ENCODE results near the gene P2RY13.

P2RY13 gene

DNA sequence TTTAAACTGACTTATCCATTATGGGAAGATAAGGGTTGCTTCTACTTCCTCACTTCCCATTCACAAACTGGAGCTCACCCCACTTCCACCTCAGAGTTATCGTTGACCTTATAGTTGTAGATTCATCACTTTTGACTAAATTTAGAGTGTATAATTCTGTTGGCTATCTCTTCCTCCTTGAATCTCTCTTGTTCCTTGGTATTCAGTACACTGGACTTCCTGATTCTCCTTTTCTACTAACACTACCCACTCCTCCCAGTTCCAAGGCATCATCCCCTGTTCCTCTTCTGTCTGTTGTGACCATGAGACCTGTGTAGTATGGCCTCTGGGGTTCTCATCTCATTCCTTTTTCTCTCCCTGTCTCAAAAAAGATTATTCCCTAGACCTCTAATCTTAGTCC is 6.8 kb downstream of the P2RY13 start:
- DNase-seq = no peak
- intact Hi-C loops (cut with DNase I) = no loop called here

DNA sequence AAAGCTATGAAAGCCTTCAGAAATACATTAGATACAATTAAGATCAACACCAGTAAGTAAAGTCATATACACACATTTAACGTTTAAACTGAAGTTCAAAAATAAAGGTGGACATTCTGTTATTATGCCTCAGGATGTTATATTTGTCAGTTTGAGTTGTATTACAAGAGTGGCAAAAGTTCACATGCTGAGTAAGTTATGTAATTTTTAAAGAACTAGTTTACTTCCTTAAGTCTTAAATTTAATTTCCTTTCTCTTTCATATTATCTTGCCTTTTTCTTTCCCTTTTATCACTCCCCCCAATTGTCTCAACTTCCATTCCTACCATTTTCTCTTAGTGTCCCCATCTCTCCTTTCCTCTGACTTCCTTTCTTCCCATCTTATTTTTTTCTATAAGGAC is 7.8 kb downstream of the P2RY13 start:
- intact Hi-C loops (cut with DNase I) = no loop called here
- no peak for DNase-seq

DNA sequence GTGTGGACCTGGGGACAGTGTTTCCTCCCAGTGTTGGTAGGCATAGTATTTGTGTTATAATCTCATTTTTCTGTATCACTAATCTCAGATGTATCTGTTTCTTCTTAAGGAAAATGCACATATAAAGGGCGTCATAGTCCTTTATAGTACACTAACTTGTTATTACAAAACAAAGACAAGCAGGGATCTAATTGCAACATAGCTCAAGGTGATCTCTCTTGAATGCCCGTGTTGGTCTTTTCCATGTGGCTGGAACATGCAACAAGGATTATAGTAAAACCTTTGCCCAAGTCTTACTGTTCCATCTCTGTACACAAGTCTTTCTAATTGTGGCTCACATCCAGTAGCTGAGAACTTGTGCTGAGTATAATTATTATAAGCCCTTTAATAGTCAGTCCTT is 9.2 kb downstream of the P2RY13 start:
- no peak for DNase-seq
- intact Hi-C loops (cut with DNase I) = no loop called here

DNA sequence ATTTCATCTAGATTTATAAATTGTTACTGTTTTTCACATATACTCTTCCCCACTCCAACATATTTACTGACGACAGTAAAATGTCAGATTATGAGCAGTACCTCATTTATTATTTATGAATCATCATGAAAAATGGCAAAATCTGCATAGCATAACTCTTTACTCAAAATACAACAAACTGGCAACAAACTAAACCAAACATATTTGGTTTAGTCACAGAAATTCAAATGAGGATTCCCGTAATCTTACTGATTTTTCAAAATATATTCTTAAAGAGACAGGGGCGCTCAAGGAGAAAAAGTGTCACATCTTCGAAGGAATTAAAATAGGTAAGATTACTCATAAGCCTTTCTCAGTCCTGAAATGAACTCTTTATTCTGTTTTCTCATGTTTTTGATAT is 9.7 kb downstream of the P2RY13 start:
- intact Hi-C loops (cut with DNase I) = no loop called here

DNA sequence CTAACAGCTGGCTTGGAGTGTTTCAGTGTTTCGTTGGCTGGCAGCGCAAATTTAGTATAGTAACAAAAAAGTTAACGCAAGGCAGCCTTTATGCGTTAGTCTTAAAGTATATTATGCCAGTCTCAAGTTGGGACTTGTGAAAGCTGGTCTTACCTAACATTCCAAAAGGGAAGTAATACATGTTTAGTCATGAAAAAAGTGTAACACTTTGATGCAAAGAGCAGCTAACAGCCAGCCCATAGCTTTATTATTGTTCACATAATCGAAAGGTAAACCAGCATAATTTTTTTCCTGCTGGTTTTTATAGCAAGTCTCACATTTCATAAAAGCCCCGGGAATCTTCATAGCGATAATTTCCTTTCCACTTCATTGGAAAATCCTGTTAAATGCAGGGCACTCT is 10.4 kb downstream of the P2RY13 start:
- intact Hi-C loops (cut with DNase I) = no loop called here
- DNase-seq = no peak

More for the DNA sequence above, 9.7 kb downstream of the P2RY13 start:
- DNase-seq = no peak

DNA sequence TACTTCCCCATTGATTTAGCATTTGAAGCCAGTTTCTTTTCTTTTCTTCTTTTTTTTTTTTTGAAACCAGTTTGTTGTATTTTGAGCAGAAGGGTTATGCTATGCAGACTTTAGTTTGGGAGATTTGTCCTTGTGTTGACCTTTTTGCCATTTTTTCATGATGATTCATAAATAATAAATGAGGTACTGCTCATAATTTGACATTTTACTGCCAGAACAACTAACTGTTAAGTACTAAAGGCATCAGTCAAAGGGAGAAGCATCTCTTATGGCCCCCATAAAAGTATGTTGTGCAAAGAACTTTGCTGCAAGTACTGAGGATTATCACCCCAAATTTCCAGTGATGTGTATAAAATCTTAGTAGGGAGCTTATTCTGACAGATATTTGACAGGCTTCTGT is 11.0 kb downstream of the P2RY13 start:
- DNase-seq = no peak
- intact Hi-C loops (cut with DNase I) = no loop called here

DNA sequence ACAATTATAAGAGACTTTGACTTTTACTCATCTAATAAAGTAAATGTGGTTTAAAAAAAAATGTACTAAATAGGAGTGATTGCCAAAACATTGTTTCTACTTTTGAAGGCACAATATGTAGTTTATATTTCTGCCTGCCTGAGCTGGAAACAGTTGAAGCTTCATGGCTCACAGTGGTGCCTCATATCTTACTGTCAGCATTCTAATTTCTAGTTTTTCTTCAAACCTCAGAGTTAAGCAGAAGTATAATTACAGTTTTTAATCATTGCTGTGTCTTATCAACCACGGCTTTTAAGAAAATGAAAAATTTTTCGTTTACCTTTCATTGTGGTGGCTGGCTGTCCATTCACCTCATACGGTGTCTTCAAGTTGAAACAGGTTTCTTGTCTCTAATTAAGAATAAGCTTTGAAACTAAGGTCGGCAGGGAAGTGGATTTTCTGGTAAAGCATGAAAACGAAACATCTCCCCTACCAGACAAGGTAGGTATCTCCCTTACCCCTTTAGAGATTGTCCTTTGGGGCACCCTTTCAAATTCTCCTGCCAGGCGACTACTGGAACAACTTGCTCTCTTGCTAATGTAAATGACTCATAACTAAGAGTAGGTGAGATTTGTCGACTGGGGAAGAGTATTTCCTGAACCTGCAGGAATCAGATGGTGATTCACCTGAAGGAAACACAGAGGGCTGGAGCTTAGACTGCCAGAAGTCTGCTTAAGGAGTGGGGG is 12.9 kb downstream of the P2RY13 start, which contains the start of gene GPR87:
Gene GPR87, minus strand, starts transcription at position 554 of the 725 bp plus-strand sequence. CDS start 16,720 bp downstream, outside the sequence.
- no peak for DNase-seq
- intact Hi-C loops (cut with DNase I) = no loop called here

DNA sequence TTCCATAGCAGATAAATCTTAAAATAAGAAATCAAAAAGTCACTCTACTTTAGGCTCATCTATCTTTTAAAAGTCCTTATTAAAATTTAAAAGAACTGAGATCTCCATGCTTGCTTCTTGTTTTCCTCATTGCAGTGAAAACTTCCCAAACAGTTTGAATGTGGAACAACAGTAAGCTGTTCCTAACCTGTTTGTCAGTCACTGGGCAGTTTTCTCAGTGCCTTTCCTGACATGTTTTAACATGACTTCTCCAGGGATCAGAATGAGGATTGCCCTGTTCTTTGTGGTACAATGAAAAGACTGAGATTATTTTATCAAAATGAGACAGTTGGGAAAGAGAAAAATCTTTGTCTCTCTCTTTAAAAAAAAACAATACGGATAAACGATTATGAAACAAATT is 13.5 kb downstream of the P2RY13 start:
- no peak for DNase-seq
- intact Hi-C loops (cut with DNase I) = no loop called here

DNA sequence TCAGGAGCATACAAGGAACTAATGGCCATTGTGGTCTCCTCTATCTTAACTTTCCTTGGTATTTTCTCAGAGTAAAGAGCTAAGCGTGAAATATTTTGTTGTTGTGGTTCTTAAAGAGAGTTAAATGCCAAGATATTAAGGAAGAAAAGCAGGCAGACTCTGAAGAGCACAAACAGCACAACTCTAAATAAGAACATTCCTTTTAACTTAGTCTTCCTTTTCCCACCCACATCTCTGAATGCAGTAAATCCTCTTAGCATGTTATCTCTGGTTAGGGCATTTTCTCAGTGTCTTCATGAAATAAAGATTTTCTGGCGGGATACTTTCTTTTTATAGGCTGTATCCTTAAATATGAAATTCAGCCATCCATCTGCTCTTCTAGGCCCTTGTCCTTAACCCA is 14.2 kb downstream of the P2RY13 start:
- intact Hi-C loops (cut with DNase I) = no loop called here
- DNase-seq = no peak

DNA sequence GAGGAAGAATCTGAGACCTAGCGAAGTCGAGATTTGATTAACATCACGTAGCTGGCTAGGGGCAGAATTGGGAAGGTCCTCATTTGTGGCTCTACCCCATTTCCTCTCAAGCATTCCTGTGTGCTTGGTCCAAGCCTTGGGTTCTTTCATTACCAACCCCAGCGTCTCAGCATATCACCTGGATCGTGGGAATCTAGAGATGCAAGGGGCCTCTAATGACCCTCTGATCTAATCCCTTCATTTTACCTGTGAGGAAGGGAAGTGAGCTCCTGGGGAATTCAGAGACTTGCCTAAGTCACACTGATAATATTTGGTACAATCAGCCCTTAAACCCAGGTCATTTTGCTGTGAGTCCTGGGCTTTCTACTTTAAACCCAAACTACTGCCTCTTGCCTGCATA is 14.8 kb downstream of the P2RY13 start:
- intact Hi-C loops (cut with DNase I) = no loop called here
- DNase-seq = no peak

DNA sequence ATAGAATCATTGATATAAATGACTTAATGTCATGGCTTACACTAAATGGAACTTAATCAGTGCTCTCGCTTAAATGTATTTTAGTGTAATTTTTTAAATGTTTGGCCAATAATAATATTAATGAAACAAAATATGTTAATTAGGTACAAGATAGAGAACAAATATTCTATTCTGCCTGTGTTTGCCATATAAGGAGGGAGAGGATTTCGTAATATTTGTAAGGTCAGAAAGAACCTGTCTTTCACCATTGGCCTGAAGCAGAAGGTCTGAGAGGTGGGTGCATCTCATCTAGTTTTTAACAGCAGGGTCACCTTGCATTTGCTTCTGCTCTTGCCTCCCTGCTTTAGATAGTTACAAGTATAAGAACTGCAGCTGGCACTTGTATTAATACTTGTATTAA is 15.2 kb downstream of the P2RY13 start:
- intact Hi-C loops (cut with DNase I) = no loop called here
- DNase-seq = no peak

DNA sequence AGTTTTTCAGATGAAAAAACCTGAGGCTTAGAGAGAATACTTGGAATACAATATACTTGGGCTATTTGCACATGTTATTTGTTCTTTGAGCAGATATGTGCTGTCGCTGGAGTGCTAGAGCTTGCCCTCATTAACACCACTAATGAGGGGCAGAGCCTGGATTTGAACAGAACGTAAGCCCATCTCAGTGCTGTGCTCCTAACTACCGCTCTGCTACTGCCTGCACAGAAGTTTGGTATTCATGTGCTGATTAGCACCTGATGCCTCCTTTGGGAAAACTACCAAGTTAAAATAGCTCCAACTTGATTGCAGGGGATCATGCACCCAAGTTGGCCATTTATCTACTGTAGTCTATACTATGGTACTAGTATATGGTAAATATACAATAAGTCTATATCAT is 16.4 kb downstream of the P2RY13 start:
- DNase-seq = no peak
- intact Hi-C loops (cut with DNase I) = no loop called here

DNA sequence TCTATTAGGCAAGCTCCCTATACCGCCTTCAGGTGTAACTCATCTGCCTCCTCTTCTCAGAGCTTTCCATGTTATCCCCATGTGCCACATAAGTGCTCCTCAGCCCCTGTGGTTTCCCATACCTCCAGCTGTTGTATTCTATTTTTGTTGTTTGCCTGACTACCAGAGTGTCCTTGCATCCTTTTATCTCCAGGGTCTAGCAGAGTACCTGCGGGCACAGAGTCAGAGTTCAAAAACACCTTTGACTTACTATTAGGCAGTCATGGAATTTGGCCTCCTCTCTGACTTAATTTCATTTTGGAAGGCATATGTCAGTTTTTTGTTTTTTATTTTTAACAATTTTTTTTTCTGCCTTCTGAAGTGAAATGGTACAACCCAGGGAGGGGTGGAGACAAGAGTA is 19.8 kb downstream of the P2RY13 start:
- intact Hi-C loops (cut with DNase I) = no loop called here
- DNase-seq = no peak

DNA sequence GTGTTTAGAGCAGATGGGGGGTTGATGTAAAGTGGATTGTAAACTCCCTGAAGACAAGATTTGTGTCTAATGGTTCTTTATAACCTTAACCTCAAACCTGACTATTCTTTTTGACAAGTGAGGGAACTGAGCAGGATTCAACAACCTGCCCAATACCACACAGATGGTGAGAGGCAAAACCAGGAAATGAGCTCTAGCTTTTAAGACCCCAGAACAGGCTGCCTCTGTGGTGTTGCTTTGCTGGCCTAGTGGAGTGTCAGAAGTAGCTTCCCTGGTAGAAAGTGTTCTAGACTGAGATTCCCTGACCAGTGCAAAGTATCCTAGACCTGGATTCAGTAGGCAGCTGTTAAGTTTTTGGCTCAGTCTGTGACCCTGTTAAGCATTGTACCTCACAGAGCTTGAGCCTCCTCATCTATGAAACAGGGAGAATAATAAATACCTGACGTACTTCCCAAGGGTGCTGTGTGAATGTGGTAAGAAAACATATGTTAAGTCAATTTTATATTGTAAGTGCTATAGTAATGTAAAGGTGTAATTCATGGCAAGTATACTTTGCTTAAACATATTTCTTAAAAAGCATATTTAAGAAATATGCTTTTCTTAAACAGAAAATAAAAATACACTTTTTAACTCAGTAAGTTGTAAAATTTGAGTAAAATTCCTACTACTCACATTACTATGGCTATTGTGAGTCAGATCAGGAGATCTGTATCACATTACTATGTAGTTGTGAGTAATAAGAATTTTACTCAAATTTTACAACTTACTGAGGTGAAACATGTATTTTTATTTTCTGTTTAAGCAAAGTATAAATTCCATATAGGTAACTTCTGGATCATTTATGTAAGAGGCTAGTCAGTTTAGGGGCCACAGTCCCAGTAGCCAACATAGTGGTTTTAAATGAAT is 21.5 kb downstream of the P2RY13 start:
- no peak for DNase-seq
- intact Hi-C loops (cut with DNase I) = no loop called here

DNA sequence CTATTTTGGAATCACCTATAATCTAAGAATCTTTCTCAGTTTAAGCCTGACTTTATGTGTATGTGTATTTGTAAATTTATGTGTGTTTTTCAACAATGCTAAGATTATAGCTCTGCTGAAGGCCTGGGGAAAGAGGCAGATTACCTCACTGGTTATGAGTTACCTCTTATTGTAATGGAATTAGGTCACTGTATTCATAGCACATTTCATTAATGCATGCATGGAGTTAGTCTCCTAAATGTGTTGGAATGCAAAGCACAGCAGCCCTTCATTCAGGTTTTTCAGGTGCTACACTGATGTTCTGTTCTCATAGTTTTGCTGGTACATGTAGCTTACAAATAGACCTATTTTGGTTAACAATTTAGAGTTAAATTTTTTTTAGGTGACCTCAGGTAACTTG is 22.2 kb downstream of the P2RY13 start:
- no peak for DNase-seq
- intact Hi-C loops (cut with DNase I) = no loop called here

DNA sequence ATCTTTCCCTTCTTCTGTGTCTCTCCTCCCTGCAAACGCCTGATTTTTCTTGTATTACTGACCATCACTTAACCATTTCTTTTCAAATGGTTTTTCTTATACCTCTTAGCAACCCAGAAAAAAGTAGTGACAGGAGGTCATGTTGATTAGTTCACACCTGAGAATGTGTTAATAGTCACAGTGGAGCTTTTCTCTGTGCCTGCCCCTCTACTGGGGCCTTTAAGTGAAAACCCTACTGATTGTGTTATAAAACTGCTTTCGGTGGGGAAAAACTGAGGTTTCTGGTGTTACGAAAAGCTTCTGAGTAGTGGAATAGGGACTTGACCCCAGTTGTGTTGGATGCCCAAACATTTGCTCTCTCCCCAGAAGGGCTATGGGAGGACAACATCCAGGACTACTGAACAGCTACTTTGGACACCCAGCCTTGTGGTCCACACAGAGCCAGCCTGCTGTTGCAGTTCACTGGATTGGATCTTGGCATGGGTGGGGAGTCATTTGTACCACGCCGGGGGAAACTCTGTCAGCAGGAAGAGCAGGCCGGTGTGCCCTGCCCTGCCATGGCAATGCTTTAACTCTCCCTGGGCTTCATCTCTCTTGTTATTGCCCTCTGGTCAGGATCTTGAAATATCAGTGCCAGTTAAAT is 23.1 kb downstream of the P2RY13 start:
- intact Hi-C loops (cut with DNase I) = no loop called here
- DNase-seq = no peak

DNA sequence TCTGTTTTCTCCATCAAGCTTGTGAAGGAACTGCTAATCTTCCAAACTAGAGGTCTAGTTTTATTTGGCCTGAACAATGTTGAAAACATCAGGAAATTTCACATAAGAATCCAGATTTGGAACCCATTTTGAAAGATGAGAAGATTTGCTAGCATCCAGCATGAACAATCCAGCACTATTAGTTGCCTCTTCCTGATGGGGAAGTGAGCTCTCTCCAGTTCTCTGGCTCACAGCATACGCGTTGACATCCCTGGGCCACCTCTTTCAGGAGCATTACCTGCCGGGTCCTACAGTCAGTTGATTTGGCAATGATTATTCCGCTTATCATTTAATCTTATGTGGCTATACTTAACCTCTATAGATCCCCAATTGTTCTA is 23.6 kb downstream of the P2RY13 start:
- no peak for DNase-seq
- intact Hi-C loops (cut with DNase I) = no loop called here

DNA sequence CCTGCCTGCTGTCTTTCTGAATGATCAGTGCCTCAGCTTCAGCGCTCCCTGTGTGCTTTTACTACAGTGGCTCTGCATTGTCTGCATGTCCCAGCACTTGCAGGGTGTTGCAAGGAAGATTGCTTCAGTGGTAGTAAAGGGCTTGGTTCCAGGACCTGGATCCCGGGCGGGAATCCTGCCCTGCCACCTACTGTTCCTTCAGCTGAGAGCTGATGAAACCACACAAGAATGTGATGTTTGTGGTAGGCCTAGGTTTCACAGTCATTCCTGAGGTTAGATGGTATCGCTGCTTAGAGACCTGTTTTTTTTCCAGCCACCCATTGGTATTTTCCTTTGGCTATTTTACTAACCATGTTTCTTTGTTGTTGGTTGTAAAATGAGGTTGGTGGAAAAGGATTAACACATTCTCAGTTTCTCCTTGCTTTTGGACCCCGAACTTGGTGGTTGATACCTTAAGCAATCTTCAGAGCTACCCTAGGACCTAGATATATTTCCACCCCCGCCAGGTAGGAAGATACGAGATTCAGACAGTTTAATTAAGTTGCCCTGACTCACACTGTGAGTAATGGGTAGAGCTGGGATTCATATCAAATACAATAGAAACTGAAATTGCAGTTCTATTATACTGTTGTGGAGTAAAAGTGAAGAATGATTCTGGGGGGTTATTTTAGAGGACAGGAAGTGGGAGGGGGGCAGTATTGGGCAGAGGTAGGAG is 24.1 kb downstream of the P2RY13 start:
- intact Hi-C loops (cut with DNase I) = no loop called here
- peak in 6 of 10 donors; percentile 20 to 83 (median 42) for DNase-seq

DNA sequence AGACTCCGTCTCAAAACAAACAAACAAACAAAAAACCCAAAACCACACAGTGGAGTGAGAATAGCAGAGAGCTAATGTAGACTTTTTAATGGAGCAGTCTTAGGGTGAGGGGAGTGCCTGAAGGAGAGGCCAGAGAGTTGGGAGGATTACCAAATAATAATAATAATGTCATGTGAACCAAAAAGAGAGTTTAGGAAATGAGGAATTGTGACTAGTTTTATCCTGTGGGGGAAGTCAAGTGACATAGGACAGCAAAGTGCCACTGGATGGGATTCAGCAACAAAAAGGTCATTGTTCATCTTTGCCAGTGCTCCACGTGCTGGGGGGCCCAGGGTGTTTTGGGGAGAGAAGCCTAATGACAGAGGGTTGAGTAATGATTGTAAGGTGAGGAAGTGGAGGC is 25.6 kb downstream of the P2RY13 start:
- DNase-seq = no peak
- intact Hi-C loops (cut with DNase I) = no loop called here

DNA sequence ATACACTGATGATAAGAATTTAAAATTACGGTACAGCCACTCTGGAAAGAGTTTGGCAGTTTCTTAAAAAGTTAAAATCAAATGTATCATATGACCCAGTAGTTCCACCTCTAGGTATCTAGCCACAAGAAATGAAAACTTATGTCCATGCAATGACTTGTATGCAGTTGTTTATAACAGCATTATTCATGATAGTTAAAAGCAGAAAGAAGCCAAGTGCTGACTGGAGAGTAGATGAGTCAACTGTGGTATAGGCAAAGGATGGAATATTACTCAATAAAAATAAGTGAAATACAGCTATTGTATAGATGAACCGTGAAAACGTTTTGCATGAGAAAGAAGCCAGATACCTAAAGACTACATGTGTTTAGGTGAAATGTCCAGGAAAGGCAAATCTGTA is 27.6 kb downstream of the P2RY13 start:
- DNase-seq = no peak
- intact Hi-C loops (cut with DNase I) = no loop called here

DNA sequence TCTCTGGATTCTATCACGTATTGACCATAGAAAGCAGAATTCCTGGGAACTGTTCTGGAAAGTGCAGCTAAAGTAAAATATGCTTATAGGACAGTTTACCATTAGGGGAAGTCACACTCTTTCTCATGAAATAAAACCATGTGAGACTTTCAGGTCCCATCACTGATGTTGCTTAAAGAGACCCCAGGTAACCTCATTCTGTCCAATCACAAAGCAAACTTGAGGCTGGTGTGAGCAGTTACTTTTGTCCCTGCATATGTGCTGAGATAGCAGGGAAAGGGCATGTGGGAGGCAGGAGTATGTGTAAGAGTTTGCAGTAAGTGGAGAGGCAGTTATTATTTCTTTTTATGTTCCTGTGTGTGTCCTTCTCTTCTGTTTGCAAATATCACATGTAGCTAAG is 28.8 kb downstream of the P2RY13 start:
- intact Hi-C loops (cut with DNase I) = no loop called here
- DNase-seq = no peak
